Activated CD8-positive, alpha-beta memory T cell treated with anti-CD3 and anti-CD28 coated beads, Interleukin-2, amount 50 U/mL, for 1 hour (primary cell): ENCODE data around the gene DNAJC28.
"Not testable (repeated sequence)": the region's sequence is repeated elsewhere in the genome, so short reads cannot be mapped to it uniquely, and the experiment has no call there.

Source experiments
- DNase-seq: peaks from one replicate; pipeline ENCODE4 v3.0.0-alpha.2; 2020; ENCODE audit errors: extremely low read depth

The DNAJC28 gene

GRCh38 chr21:33480481-33481103 is 10.9 kb downstream of the DNAJC28 start:
- no peak for DNase-seq

- peak; percentile 76 for DNase-seq
Measured at GRCh38 chr21:33479679-33480480, 11.6 kb downstream of the DNAJC28 start, which contains the start of gene TMEM50B. Gene TMEM50B (minus strand): TSS chr21:33479974. CDS start chr21:33468885, 11,089 bp downstream.

- DNase-seq, result no peak
Measured at GRCh38 chr21:33478935-33479678, 12.4 kb downstream of the DNAJC28 start.

DNA sequence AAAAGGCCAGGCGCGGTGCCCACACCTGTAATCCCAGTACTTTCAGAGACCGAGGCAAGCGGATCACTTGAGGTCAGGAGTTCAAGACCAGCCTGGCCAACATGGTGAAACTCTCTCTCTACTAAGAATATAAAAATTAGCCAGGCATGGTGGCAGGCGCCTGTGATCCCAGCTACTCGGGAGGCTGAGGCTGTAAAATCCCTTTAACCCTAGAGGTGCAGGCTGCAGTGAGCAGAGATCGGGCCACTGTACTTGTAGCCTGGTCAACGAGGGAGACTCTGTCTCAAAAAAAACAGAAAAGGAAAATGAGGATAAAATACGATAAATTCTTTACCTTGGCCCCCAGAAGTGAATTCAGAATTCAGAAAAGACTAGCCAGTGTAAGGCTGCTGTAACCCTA is 13.3 kb downstream of the DNAJC28 start:
- DNase-seq, result no peak

- no peak for DNase-seq
Measured at GRCh38 chr21:33477066-33477465, 14.4 kb downstream of the DNAJC28 start.

GRCh38 chr21:33473344-33473743 is 18.2 kb downstream of the DNAJC28 start:
- no peak for DNase-seq

DNA sequence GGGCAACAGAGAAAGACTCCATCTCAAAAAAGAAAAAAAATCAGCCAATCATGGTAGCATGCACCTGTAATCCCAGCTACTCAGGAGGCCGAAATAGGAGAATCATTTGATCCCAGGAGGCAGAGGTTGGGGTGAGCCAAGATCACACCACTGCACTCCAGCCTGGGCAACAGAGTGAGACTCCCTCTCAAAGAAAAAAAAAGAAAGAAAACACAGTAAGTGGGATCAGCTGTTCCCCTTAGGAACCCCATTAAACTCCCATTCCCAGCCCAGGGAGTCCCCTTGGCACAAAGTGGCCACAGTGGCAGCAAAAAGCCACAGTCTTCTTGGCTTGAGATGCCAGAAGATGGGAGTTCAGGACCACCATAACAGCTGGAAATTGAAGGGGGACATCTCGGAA is 20.8 kb downstream of the DNAJC28 start:
- no peak for DNase-seq

DNA sequence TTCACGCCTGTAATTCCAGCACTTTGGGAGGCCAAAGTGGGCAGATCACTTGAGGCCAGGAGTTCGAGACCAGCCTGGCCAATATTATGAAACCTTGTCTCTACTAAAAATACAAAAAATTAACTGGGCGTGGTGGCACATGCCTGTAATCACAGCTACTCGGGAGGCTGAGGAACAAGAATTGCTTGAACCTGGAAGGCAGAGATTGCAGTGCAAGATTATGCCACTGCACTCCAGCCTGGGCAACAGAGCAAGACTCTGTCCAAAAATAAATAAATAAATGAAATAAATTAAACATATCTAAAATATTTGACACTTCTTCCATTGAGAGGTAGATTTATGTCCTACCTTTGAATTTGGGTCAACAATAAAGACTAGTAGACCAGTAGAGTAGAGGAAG is 22.3 kb downstream of the DNAJC28 start:
- not testable (repeated sequence) for DNase-seq

DNA sequence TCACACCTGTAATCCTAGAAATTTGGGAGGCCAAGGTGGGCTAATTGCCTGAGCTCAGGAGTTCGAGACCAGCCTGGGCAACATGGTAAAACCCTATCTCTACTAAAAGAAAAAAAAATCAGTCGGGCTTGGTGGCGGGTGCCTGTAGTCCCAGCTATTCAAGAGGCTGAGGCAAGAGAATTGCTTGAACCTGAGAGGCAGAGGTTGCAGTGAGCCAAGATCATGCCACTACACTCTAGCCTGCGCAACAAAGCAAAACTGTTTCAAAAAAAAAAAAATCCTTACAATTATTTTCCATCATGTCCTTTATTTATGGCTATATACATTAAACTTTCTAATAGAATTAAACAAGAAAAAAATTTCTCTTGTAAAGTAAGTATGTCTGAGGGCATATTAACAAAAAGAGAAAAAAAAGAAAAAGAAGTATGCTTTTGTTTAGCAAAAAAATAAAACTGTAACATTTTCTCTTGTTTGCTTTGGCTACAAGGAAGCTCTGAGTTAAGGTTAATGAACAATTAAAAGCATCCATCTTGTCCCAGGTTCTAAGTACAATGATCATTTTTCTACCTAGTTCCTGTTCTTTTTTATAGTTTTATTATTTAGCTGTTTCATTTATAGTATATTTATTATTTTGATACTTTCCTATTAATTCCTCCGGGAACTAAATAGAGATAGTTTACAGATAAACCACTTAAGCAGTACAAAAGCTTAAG is 29.8 kb downstream of the DNAJC28 start:
- no peak for DNase-seq

DNA sequence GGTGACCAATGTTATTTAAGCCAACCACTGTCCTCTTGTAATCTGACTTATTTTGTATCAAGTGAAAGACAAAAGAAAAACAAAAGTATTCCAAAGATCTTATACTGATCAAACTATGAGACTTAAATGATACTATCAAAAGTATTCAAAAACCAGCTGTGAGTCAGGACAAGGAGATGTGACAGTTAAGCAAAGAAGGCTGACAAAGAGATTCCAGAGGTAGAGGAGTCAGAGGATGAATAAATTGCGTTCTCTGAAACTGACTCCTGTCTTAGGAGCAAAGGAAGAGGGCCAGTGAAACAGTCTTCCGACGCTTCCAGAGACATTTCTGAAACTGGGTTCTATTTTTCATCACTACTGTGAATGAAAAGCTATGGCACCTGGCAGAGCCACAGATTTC is 32.7 kb downstream of the DNAJC28 start:
- DNase-seq, result no peak

- no peak for DNase-seq
Measured at GRCh38 chr21:33455686-33456446, 35.6 kb downstream of the DNAJC28 start.

DNA sequence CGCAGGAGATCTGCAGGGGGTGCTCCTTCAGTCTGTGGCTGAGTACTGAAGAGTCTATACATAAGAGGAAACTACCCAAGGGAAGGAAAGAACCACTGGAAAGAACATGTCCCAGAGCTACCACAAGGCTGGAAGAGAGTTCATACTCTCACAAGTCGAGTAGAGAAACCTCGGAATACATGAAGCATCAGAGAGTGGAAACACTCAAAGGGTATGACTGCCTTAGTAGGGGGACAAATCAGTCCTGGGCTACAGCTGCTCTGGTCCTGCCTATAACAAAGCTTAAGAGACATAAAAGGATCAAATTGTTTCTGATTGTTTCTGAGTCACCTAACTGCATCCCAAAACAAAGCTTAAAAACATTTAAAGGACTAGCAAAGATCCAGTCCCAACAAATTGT is 39.2 kb downstream of the DNAJC28 start:
- DNase-seq, result no peak

GRCh38 chr21:33451634-33452071 is 39.9 kb downstream of the DNAJC28 start:
- no peak for DNase-seq

DNA sequence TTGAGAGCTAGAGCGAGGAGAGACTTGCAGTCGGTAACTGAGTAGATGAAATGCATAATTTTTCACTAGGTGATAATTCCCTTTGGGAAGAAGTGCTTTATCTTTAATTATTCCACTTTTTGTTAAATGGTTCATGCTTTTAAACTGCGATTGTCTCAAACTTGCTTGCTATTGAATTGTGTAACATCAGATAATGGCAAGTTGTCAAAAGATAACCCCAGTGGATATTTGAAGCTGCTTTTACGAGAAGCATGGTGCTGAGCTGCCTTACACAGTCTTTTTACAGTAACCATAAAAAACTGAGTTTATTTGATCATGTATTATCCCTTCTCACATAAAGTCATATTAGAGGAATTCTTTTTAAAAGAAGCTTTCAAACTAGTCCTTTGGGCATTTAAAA is 41.9 kb downstream of the DNAJC28 start:
- no peak for DNase-seq

- not testable (repeated sequence) for DNase-seq
Measured at GRCh38 chr21:33446620-33447019, 44.9 kb downstream of the DNAJC28 start.

DNA sequence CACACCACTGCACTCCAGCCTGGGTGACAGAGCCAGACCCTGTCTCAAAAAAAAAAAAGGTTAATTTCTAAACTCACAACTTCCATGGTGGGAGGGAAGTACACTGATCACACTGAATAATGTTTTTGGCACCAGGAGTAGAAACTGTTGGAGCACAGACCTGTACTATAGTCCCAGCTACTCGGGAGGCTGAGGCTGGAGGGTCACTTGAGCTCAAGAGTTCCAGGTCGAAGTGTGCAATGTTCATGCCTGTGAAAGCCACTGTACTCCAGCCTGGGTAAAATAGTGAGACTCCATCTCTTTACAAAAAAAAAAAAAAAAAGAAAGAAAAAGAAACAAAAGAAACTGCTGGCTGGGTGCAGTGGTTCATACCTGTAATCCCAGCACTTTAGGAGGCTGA is 47.0 kb downstream of the DNAJC28 start:
- DNase-seq, result no peak

- no peak for DNase-seq
Measured at GRCh38 chr21:33443194-33443593, 48.3 kb downstream of the DNAJC28 start.

DNA sequence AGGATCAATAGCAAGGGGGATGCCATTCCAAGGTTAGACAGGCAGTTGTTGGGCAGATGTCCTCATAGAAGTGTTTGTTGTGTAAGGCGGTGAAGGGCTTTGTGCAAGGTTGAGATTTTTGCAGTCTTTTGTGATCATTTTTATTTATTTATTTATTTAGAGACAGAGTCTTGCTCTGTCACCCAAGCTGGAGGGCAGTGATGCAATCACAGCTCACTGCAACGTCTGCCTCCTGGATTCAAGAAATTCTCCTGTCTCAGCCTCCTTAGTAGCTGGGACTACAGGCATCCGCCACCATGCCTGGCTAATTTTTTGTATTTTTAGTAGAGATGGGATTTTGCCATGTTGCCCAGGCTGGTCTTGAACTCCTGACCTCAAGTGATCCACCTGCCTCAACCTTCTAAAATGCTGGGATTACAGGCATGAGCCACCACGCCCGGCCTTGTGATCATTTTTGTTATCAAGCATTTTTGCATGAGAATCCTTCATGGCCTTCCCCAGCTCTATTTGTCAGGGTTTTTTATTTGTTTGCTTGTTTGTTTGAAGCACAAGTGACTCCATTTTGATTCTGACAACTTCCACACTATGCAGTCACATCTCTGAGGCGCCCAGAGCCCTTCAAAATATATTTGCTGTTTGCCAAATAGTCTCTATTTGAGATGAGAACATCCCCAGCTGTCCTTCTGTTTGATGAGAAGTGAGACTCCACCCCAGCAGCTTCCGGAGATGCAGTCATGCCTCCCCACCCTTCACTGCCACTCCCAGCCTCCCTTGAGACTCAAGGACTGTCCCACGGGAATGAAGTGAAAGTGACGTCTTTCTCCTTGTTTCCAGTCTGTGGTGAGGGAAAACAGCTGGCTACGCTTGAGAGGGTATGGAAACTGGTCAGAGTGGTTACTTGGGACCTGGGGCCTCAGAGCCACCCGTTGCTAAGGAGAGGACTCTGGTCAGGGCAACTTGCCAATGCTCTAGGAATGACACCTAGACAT is 49.7 kb downstream of the DNAJC28 start:
- no peak for DNase-seq
